K562 (cell line): Measurements from ENCODE around the gene KLHL12. TPM values are rescaled to one million over a fixed set of nuclear protein-coding genes. Genes with fewer than 3 reads are reported as not detected.
A peak's percentile ranks its signal among the peaks of the same experiment; 100 is the strongest.

Experiments used
- BDP1 ChIP-seq: IDR thresholded peaks from 3 replicates; pipeline ENCODE4 v1.6.1; 2011; ENCODE audit not compliant: insufficient read length, insufficient read depth
- CEBPG ChIP-seq, 3 experiments: fragments of 200-800 bp in 1 of 3; sonication (Bioruptor generic) in 1 of 3; sonication (generic) in 1 of 3; formaldehyde crosslinking in 1 of 3; IDR thresholded peaks in 2 of 3; conservative IDR thresholded peaks in 1 of 3; 2 replicates each; pipeline versions ENCODE4 v1.6.1 to v1.8.0; 2016 to 2022; ENCODE audit warnings: missing compliant biosample characterization in 2 of 3, missing genetic modification characterization in 2 of 3, mild to moderate bottlenecking in 1 of 3, missing genetic modification reagents in 1 of 3
- DNMT1 ChIP-seq: fragments of 450-650 bp; IDR thresholded peaks from 2 replicates; pipeline ENCODE4 v1.6.1; 2016; ENCODE audit warnings: antibody characterized with exemption, mild to moderate bottlenecking
- GATAD2B ChIP-seq: fragments of 450-650 bp; IDR thresholded peaks from 2 replicates; pipeline ENCODE4 v1.6.1; 2017; ENCODE audit warnings: mild to moderate bottlenecking, borderline replicate concordance
- HDAC6 ChIP-seq: IDR thresholded peaks from 2 replicates; pipeline ENCODE4 v1.6.1; 2012; ENCODE audit warnings: low read depth, mild to moderate bottlenecking, control low read depth, inconsistent platforms, low read length, moderate library complexity
- NR4A1 ChIP-seq, 2 experiments: fragments of 250-450 bp in 1 of 2; fragments of 450-650 bp in 1 of 2; sonication (Bioruptor Pico) in 1 of 2; IDR thresholded peaks; 2 replicates each; pipeline versions ENCODE4 v1.4.0 to v1.6.1; 2016 to 2020; ENCODE audit warnings: mild to moderate bottlenecking in 2 of 2, missing compliant biosample characterization in 1 of 2, missing genetic modification characterization in 1 of 2, moderate library complexity in 1 of 2
- PHB ChIP-seq: fragments of 250-450 bp; sonication (Bioruptor Pico); IDR thresholded peaks from 2 replicates; pipeline ENCODE4 v1.5.0; 2021
- PHF20 ChIP-seq: fragments of 450-650 bp; IDR thresholded peaks from 2 replicates; pipeline ENCODE4 v1.6.1; 2018; ENCODE audit not compliant: partially characterized antibody
- PPARD ChIP-seq: fragments of 250-450 bp; sonication (Bioruptor Pico); IDR thresholded peaks from 2 replicates; pipeline ENCODE4 v1.8.0; 2022; ENCODE audit warnings: inconsistent platforms, mild to moderate bottlenecking, moderate library complexity
- SNAPC5 ChIP-seq: fragments of 250-450 bp; sonication (Bioruptor Pico); IDR thresholded peaks from 2 replicates; pipeline ENCODE4 v1.8.0; 2021; ENCODE audit warnings: moderate library complexity, mild to moderate bottlenecking, inconsistent platforms
- SNIP1 ChIP-seq: fragments of 450-650 bp; IDR thresholded peaks from 2 replicates; pipeline ENCODE4 v1.7.1; 2017; ENCODE audit warnings: low read depth, mild to moderate bottlenecking
- TAF1 ChIP-seq: IDR thresholded peaks from 2 replicates; pipeline ENCODE4 v1.6.1; 2011; ENCODE audit warnings: mild to moderate bottlenecking, low read length, moderate library complexity; ENCODE audit not compliant: insufficient read depth, control insufficient read depth, severe bottlenecking; ENCODE audit errors: extremely low read depth
- TAF9B ChIP-seq: fragments of 450-650 bp; IDR thresholded peaks from 2 replicates; pipeline ENCODE4 v1.6.1; 2018; ENCODE audit warnings: mild to moderate bottlenecking; ENCODE audit not compliant: partially characterized antibody
- TCF3 ChIP-seq: sonication (generic); formaldehyde crosslinking; IDR thresholded peaks from 2 replicates; pipeline ENCODE4 v1.4.0; 2020; ENCODE audit warnings: mild to moderate bottlenecking, missing genetic modification reagents
- ZBTB5 ChIP-seq: fragments of 450-650 bp; IDR thresholded peaks from 2 replicates; pipeline ENCODE4 v1.6.1; 2017; ENCODE audit warnings: antibody characterized with exemption
- ZFP1 ChIP-seq: fragments of 450-650 bp; formaldehyde crosslinking; IDR thresholded peaks from 2 replicates; pipeline ENCODE4 v1.4.0; 2020; ENCODE audit warnings: mild to moderate bottlenecking, mixed read lengths
- ZNF311 ChIP-seq: fragments of 250-450 bp; sonication (Bioruptor Pico); IDR thresholded peaks from 2 replicates; pipeline ENCODE4 v1.4.0; 2020; ENCODE audit warnings: mild to moderate bottlenecking, moderate library complexity
- ZNF551 ChIP-seq: fragments of 250-450 bp; sonication (Bioruptor Pico); IDR thresholded peaks from 2 replicates; pipeline ENCODE4 v1.5.0; 2021; ENCODE audit warnings: mild to moderate bottlenecking, moderate library complexity
- polyA plus RNA-seq, 8 experiments: library from polyadenylated mRNA; depleted of rRNA in 4 of 8; stranded (reverse) in 5 of 8; unstranded in 3 of 8; fragments of >200 nt; fragmentation: Nextera tagmentation in 2 of 8; fragmentation: Illumina TruSeq in 1 of 8; extraction: Ambion mirVana in 2 of 8; extraction: Trizol in 1 of 8; gene quantifications; 2 replicates each; pipeline versions ENCODE4 v1.2.1 to v1.2.3, GENCODE V29; 2011 to 2014; ENCODE audit warnings: inconsistent platforms in 1 of 8, missing spikeins in 1 of 8
- total RNA-seq, 7 experiments: library from RNA; depleted of rRNA in 6 of 7; stranded (reverse); fragments of >200 nt in 6 of 7; fragmentation: Illumina TruSeq in 2 of 7; extraction: Trizol in 2 of 7; gene quantifications; 2 replicates each; pipeline versions ENCODE4 v1.2.1 to v1.2.3, GENCODE V29; 2011 to 2021; ENCODE audit warnings: low replicate concordance in 1 of 7
- TF ChIP-seq, protein P1 (sequence below): sonication (generic); formaldehyde crosslinking; IDR thresholded peaks from 2 replicates; pipeline ENCODE4 v1.8.0; 2022; ENCODE audit warnings: missing genetic modification reagents, mild to moderate bottlenecking, moderate library complexity, borderline replicate concordance
- TF ChIP-seq, protein P2 (sequence below): fragments of 250-450 bp; sonication (Bioruptor Pico); IDR thresholded peaks from 2 replicates; pipeline ENCODE4 v1.5.0; 2021; ENCODE audit warnings: mild to moderate bottlenecking, borderline replicate concordance

KLHL12 gene
- total and polyA plus RNA-seq, 9 of the 15 experiments (the other 6 are each of a cell fraction or from before 2014, with no cell fraction given): 23.1 to 85.1 (median 35.0) TPM

DNA sequence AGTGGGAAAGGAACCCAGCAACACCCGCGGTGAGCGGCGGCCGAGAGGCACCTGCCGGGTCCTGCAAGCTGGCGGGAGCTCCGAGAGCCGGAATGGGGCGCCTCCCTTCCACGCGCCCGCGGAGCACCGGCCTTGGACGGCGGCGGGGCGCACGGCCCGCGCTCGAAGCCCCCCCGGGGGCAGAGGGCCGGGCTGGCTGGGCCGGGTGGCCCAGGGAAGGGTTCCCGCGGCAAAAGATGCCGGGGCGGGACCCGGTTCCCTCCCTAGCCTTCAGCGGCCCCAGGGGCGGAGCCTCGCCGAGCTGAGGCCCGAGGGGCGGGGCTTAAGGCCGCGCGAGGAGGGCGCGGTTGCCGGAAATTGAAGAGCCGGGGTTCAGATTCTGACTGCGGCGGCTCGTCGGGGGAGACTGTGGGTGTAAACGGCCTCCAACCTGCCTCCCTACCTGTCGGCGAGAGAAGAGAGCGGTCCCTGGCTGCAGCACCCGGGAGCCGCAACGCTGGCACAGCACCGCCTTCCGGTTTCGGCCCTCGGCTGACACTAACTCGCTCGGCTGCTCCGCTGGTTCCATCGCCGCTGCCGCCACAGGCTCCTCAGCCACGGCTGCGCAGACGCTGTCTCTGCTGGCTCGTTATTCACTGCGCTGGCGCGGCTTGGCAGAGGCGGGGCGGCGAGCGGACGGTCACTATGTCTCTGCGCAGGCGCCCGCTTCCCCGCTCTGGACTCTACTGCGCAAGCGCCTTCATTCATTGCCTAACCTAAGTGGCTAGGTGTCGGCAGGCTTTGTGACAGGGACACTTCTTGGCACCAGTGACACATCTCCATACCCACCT, 38.3 kb downstream of the KLHL12 start, which contains the start of gene RABIF (continued):
- TF ChIP-seq PHB (CRISPR knock-in tag): 0 out of 2 replicates have a peak, but pooled peaks have one; percentile 53
- no peak for TF ChIP-seq NR4A1 (CRISPR knock-in tag; IDR thresholded peaks at IDR 0.05)
- peak; percentile 27; the same call in 1 of the 2 replicates for TF ChIP-seq NR4A1 (tag; IDR thresholded peaks at IDR 0.05)
- TF ChIP-seq PHF20: peak; percentile 78
- TF ChIP-seq, protein P1, sequence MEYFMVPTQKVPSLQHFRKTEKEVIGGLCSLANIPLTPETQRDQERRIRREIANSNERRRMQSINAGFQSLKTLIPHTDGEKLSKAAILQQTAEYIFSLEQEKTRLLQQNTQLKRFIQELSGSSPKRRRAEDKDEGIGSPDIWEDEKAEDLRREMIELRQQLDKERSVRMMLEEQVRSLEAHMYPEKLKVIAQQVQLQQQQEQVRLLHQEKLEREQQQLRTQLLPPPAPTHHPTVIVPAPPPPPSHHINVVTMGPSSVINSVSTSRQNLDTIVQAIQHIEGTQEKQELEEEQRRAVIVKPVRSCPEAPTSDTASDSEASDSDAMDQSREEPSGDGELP (CRISPR knock-in tag): peak; percentile 77; the same call in 1 of the 2 replicates
- no peak for TF ChIP-seq SNAPC5 (CRISPR knock-in tag)
- no peak for TF ChIP-seq SNIP1
- 0 out of 2 replicates have a peak, but pooled peaks have one; percentile 66 for TF ChIP-seq HDAC6
- TF ChIP-seq ZNF551 (CRISPR knock-in tag): no peak
- no peak for TF ChIP-seq ZBTB5
- TF ChIP-seq, protein P2, sequence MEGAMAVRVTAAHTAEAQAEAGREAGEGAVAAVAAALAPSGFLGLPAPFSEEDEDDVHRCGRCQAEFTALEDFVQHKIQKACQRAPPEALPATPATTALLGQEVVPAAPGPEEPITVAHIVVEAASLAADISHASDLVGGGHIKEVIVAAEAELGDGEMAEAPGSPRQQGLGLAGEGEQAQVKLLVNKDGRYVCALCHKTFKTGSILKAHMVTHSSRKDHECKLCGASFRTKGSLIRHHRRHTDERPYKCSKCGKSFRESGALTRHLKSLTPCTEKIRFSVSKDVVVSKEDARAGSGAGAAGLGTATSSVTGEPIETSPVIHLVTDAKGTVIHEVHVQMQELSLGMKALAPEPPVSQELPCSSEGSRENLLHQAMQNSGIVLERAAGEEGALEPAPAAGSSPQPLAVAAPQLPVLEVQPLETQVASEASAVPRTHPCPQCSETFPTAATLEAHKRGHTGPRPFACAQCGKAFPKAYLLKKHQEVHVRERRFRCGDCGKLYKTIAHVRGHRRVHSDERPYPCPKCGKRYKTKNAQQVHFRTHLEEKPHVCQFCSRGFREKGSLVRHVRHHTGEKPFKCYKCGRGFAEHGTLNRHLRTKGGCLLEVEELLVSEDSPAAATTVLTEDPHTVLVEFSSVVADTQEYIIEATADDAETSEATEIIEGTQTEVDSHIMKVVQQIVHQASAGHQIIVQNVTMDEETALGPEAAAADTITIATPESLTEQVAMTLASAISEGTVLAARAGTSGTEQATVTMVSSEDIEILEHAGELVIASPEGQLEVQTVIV (CRISPR knock-in tag): no peak
- TF ChIP-seq TAF1: peak; percentile 73
- no peak for TF ChIP-seq BDP1
- peak; percentile 83 for TF ChIP-seq GATAD2B
- 0 out of 2 replicates have a peak, but pooled peaks have one; percentile 14 for TF ChIP-seq TCF3
- no peak for TF ChIP-seq PPARD
- TF ChIP-seq DNMT1: no peak
- TF ChIP-seq ZFP1: no peak
- peak; percentile 91 for TF ChIP-seq CEBPG (CRISPR knock-in tag; IDR thresholded peaks at IDR 0.05)
- peak; percentile 67 to 83 for TF ChIP-seq CEBPG (tag; conservative IDR thresholded peaks at IDR 0.05 in 1 of 2, IDR thresholded peaks at IDR 0.05 in 1 of 2)
- no peak for TF ChIP-seq ZNF311 (CRISPR knock-in tag)
- TF ChIP-seq TAF9B: peak; percentile 69
